PC-3 (cell line): ENCODE measurements around the gene EFCAB12.

Experiments used
- EZH2 ChIP-seq: fragments of 300-600 bp; sonication (generic); IDR thresholded peaks from one replicate; pipeline ENCODE4 v1.6.1; 2017; ENCODE audit warnings: antibody characterized with exemption, mild to moderate bottlenecking, low read length; ENCODE audit not compliant: unreplicated experiment
- TF ChIP-seq, protein P1 (sequence below): fragments of 300-600 bp; sonication (generic); conservative IDR thresholded peaks from 2 replicates; pipeline ENCODE4 v1.5.1; 2017; ENCODE audit warnings: antibody characterized with exemption, low read depth, mild to moderate bottlenecking, low read length

DNA sequence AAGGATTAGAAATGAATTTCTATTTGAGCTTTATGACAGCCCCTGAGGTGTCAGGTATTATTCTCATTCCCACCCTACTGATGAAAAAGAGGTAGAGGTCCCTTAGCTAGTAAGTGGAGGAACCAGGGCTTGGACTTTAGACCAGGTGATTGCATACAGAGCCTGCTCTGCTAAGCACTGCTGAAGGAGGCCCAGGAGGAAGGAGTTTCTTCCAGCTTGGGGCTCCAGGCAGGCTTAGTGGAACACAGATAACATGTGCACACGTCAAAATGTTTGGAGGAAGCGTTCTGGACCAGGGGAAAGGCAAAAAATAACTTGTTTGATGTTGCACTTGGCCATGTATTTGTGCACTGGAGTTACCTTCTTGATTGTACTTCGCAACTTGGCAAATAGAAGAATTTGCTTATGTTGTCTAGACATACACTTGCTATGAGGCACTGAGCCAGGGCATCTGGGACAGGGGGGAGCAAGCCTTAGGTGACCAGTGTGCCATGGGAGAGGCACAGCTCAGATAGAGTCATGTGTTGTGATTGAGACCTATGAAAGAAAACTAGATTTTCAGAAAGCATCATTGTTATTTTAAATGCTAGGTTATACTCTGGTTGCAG, 34.0 kb upstream of the EFCAB12 start:
- TF ChIP-seq, protein P1, sequence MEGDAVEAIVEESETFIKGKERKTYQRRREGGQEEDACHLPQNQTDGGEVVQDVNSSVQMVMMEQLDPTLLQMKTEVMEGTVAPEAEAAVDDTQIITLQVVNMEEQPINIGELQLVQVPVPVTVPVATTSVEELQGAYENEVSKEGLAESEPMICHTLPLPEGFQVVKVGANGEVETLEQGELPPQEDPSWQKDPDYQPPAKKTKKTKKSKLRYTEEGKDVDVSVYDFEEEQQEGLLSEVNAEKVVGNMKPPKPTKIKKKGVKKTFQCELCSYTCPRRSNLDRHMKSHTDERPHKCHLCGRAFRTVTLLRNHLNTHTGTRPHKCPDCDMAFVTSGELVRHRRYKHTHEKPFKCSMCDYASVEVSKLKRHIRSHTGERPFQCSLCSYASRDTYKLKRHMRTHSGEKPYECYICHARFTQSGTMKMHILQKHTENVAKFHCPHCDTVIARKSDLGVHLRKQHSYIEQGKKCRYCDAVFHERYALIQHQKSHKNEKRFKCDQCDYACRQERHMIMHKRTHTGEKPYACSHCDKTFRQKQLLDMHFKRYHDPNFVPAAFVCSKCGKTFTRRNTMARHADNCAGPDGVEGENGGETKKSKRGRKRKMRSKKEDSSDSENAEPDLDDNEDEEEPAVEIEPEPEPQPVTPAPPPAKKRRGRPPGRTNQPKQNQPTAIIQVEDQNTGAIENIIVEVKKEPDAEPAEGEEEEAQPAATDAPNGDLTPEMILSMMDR: no peak
- TF ChIP-seq EZH2: no peak
